ENCODE results near the gene AGER.
"Not testable (repeated sequence)": the region's sequence is repeated elsewhere in the genome, so short reads cannot be mapped to it uniquely, and the experiment has no call there.

AGER gene

DNA sequence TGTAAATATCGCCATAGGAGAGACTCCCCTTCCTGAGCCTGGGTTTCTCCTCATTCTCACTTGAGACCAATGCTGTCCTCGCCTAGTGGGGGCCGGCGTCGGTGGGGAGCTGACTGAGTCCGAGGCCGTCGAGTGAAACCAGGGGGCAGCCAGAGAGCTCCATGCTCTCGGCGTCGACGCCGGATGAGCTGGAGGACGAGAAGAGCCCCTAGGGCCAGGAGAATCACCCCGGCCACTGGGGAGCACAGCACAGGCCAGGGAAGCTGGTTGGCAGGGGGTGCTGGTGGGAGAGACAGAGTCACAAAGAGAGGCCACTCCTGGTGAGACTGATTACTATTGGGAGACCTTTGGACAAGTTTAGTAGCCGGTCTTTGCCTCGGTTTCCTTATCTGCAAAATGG is 14.8 kb upstream of the AGER start:
- no peak for DNase-seq (ENCODE audit: low spot score)

DNA sequence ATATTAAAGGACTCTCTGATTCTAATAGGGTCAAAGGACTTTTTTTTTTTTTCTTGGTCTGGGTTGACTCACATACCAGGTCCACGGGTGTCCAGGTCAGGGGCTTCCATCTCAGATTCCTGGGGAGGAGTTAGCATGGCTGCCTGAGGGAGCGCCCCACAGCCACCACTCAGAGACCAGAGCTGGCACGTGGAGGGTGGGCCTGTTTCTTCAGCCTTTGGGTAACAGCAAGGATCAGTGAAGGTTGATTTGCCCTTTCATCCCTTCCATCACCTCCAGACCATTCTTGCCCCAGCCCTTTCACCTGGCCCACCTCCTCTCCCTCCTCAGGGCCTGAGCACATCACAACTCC is 14.3 kb upstream of the AGER start:
- no peak for DNase-seq (ENCODE audit: low spot score)

DNA sequence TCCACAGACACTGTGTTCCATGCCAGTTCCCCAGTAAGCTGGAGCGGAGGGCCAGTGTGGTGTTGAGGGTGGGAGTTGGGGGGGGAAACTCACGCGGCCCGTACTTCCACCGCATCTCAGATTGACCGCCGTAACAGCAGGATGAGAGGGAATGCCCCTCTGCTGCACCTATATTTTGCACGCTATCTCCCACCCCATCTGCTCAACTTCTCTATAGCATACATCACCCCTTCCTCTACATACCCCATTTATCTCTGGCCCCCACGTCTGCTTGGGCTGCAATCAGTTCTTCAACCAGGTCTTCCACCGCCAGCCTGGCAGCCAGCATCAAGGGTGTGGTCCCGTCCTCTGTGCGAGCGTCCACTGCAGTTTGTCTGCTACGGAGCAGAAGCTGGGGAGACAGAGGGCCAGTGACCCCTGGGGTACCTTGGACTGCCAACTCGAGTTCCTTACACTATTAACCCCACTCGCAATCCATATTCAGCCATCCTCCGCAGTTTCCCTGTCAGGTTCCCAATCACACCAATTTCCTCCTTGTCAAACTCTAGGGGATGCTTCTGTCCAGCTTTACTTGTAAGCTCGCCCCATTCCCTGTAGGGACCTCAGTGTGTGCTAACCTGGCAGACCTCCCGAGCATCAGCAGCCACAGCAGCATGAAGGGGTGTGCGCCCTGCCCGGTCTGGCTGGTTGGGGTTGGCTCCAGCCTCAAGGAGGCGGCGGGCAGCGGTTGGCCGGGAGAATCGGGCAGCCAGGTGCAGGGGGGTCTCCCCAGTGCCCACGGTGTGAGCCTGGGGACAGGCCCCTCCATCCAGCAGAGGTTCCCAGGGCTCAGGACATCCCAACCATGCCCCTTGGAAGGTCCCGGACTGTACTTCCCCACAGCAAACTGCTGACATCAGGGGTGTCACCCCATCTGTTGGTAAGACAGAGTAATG is 12.9 kb upstream of the AGER start:
- DNase-seq (ENCODE audit: low spot score), result no peak

DNA sequence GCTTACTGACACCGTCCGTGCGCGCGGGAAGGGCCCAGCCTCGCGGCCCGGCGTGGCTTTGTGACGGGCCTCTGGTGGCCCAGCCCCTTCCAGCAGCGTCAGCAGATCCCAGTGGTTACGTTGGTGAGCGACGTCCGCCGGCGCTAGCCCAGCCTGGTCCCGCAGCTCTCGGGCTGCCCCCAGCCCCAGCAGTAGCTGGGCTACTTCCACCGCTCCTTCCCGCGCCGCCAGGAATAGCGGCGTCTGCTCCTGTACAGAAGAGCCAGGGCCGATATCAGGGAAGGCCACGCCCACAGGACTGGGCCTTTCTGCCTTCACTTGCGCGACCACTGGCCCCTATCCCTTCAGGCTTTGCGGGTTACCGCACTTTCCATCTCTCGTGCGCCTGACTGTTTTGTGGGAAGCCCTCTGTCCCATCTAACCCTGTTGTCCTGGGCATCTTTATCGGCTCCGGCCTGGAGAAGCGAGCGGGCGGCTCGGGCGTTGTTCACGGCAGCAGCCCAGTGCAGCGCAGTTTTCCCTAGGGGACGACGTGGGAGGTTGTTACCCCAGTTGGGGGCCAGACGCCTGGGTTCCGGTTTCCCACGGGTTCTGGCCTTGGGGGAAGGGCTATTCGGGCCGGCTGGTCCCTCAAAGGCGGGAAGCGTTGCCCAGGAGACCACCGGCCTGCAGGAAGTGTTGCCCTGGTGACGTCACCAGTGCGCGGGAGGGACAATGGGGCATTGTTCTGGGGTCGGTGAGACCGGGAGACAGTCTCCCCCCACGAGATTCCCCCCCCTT is 12.0 kb upstream of the AGER start:
- peak; percentile 69 for DNase-seq (ENCODE audit: low spot score)

DNA sequence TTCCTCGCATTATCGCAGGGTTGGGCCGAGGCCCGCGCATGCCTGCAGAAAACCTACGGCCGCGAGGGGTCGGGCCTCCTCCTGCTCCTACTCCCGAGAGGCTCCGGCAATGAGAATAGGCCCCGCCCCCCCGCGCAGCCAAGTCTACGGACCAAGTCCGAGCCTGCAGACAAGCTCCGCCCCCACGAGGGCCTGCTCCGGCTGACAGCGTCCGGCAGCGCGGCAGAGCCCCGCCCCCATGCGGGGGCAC is 11.5 kb upstream of the AGER start:
- DNase-seq (ENCODE audit: low spot score), result peak; percentile 97

DNA sequence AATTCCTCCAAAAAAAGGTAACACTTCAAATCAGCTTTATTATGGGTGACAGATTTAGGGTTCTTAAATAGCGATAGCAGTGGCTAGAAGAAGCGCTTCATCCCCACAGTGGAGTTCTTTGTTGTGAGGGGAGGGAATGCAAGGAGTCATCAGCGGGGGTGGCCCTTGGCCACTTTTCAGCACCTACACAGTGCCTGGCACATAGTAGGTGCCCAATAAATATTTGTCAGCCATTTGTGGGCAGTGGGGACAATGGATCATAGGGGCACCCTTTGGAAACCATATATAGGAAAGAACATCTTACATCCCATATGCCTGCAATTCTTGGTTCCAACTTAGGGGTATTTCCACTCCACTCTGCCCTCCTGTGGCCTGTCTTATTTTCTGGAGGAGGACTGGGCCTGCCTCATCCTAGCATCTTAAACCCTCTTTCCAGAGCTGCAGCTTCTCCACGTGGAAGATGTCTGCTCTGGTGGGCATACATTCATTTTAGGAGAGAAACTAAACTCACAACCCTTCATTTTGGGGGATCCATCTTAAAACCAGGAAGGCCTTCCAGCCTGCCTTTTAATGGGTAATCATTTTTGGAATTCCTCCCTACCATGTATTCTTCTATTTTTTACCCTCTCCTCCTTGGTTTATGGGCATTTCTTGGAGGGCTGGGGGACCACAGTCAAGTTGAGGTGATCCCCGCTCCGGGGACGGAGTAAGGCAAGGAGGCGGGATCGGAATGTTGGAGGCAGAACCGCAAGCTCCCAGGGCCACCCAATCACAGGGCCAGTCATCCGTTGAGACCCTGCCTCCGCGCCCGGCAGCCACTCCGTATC is 11.0 kb upstream of the AGER start:
- DNase-seq (ENCODE audit: low spot score), result no peak

DNA sequence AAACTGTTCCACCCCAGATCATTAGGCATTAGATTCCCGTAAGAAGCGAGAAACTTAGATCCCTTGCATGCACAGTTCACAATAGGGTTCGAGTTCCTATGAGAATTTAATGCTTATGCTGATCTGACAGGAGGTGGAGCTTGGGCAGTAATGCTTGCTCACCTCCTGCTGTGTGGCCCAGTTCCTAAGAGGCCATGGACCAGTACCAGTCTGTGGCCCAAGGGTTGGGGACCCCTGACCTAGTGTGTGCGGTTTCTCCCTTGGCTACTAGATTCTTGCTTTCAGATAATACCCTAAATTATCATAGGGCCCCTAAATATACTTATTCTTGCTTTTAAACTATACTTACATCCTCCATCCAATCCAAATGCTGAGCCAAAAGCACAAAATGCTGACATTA is 10.3 kb upstream of the AGER start:
- no peak for DNase-seq (ENCODE audit: low spot score)

DNA sequence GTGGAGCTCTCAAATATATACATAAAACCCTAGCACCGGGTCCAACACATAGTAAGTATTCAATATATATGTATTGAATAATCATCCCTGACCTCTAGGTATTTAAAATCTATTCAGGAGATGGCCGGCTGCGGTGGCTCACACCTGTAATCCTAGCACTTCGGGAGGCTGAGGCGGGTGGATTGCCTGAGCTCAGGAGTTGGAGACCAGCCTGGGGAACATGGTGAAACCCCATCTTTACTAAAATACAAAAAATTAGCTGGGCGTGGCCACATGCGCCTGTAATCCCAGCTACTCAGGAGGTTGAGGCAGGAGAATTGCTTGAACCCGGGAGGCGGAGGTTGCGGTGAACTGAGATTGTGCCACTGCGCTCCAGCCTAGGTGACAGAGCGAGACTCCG is 9.0 kb upstream of the AGER start:
- DNase-seq (ENCODE audit: low spot score), result not testable (repeated sequence)

DNA sequence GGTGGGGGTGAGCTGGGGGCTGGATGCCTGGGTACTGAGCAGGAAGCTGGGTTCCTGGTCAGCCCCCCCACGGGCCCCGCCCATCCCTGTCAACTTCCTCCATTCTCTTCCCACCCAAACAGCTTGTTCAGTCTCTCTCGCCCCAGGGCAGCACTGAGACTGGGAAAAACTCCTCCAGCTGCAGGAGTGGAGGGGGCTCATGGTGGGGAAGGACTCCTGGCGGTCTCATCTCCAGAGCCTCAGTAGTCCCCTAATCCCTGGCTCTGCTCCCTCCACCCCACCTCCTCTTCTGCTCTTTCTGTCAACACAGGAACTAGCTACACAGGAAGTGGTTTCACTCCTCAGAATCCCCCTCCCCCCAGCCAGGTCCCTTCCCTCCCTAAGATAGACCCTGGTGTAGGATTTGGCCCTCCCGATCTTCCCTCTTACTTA is 8.6 kb upstream of the AGER start, which contains the start of gene GPSM3:
TSS of gene GPSM3 (minus strand) at position 36 of the 432 bp plus-strand sequence. CDS start 130 bp downstream, outside the sequence.
- no peak for DNase-seq (ENCODE audit: low spot score)

DNA sequence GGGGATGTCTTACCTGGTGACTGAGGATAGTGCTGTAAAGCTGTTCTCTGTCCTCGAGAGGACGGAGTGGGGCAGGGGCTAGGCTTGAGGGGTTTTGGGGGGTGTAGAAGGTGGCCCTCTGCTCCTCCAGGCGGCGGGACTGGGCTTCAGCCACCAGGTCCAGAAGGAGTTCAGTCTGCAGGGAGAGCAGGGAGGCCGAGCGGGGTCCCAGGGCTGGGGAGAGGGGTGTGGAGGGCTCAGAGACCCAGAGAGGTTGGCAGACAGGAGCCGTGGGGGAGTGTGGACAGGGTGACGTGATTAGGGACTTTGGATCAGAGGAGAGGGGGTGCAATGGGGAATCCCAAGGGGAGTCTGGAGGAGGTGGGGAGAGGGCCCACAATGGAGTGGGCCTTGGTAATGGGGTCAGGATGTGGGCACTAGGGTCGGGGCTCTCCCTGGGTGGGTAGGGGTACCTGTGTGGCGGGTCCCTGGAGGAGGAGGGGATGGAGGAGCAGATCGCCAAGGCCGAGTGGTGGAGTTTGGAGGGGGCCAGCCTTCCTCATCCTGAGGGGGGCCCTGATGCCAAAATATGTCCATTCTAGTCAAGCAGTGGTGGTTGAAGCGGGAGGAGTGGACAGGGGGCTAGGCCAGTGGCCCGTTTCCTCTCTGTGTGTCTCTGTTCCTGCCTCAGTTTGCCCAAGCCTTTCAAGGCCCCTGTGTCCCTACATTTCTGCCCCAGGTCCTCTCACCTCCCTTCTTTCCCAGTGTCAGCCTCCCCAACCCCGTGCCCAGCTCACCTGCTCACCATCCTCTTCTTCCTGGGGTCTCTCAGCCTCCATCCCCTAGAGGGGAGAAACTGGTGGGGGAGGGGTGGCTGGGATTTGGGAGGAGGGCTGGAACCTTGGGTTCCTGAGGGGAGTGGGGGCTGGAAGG is 7.9 kb upstream of the AGER start:
- DNase-seq (ENCODE audit: low spot score), result no peak

DNA sequence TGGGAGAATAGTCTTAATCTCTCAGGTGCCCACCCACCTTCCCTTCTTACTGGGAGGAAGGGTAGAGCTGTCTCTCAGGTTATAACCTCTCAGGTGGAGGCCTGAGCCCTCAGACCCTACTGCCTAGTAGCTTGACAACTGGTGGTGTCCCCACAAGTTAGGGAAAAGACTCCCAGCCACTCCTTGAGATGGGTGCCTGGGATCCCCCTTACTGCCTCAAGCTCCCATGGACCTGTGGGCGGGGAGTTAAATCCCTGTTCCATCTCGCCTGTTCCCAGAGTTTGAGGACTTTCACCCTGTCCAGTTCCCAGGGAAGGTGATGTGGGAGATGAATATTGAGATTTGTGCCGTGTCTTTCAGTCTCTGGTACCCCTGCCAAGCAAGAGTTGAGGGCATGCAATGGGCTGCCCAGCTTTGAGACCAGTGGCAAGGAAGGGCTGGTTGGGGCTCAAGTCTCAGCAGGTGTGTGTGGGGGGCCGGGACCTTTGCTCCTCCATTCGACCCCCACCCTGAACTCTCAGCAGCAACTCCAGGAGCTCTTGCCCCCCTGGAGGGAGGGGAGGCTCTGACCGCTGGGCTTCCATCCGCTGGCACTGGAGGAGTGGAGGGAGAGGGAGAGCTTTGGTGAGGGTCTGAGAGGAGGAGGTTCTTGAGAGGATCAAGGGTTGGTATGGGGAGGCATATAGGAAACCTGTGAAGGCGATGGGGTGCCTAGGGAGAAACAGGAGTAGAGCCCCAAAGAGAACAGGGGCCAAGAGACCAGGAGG is 7.0 kb upstream of the AGER start:
- no peak for DNase-seq (ENCODE audit: low spot score)

DNA sequence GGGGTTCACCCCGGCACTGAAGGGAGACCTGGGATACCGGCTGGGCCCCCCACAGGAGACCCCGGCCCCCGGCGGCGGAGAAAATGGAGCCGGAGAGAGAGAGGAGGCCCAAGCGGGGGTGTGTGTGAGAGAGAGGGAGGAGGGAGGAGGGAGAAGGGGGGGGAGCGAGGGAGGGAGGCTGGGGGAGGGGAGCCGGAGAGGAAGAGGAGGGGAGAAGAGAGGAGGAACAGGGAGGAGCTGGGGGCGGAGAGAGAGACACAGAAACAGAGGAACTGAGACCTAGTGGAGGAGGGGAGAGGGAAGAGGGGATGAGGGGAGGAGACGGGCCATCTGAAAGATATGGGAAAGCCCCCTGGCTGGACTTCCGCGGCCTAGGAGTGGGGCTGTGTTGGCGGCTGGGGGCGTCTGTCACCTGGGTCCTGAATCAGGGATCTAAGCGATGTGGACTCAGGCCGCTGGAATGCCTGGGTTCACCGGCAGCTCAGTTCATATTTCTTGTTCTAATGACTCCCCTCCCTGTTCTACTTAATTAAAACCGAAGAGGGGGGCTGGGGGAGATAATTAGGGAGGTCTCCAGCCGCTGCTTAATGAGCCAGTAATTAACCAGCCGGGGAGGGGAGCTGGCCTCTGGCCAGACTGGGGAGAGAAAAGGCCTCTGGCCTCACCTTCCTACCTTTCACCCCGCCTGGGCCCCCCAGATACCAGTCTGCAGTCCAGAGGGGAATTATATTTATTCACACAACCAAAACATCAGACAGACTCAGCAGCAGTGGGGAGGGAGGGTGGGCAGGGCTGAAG is 6.2 kb upstream of the AGER start, which contains the start of gene PBX2:
TSS of gene PBX2 (minus strand) at position 149 of the 798 bp plus-strand sequence. CDS start 287 bp downstream, outside the sequence.
- peak; percentile 78 for DNase-seq (ENCODE audit: low spot score)

DNA sequence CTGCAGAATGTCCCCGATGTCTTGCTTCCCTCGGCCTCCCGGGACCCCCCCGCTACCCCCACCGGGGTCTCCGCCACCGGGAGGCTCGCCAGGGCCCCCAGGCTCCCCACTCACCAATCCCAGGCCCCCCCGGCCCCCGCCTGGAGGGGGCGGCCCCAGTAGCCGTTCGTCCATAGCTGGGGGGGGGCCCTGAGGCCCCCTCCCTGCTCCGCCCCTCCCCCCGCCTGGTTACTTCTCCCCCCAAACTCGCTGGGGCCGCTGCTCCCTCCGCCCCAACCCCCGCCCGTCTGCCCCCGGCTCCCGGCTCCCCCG is 5.6 kb upstream of the AGER start:
- DNase-seq (ENCODE audit: low spot score), result no peak

DNA sequence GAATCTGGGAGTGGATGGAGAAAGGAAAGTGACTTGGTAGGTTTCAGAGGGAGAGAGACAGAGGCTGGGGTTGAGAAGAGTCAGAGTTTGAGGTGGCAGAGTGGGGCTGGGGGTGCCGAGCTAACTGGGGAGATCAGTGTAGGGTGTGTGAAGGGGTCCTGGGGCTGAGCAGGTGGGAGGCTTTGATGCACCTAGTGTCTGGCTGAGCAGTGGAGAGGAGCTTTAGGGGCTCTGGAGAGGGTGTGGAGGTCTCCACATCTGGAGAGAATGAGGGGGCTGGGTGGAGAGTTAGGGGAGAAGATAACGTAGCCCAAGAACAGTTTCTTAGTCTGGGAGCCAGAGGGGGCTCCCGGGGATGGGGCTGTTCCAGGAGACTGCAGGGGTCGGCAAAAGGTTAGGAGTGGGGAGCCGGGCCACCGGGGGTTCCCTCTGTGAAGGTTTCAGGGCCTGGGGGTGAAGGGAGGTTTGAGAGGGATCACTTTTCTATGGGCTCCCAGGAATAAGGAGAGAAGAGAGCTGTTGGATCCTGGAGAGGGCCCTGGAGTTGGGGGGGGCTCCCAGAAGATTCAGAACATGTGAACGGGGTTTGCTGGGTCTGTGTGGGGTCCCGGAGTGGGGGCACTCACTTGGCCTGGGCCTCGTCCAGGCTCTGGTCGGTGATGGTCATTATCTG is 5.2 kb upstream of the AGER start:
- no peak for DNase-seq (ENCODE audit: low spot score)

DNA sequence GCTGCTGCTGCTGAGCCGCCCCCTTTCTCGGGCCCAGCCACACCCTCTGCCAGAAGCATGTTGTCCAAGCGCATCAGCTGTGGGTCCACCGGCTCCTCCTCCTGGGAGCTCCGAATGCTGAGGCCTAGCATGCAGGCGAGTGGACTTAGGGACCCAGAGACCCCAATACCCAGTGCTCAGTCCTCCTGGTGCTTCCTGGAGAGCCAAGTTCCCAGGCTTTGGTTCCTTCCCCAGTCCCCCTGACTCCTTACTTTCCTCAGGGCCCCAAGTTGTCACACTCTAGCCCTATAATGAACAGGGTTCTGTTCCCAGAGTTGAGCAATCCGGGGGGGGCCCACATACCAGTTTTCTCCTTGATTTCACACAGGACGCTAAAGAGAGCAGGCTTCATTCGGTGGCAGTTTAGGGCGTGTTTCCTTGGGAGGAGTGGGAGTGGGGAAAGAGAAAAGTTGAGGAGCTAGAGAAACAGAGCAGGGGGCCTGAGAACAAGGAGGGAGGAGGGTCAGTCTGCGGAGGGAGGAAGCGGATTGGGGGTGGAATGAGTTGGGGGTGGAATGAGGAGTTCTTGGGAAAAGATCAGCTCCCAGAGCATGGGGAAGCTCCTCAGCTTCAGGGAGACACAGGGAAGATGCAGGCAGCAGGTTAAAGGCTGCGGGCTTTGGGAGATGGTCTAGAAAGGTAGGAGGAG is 4.5 kb upstream of the AGER start:
- DNase-seq (ENCODE audit: low spot score), result no peak

DNA sequence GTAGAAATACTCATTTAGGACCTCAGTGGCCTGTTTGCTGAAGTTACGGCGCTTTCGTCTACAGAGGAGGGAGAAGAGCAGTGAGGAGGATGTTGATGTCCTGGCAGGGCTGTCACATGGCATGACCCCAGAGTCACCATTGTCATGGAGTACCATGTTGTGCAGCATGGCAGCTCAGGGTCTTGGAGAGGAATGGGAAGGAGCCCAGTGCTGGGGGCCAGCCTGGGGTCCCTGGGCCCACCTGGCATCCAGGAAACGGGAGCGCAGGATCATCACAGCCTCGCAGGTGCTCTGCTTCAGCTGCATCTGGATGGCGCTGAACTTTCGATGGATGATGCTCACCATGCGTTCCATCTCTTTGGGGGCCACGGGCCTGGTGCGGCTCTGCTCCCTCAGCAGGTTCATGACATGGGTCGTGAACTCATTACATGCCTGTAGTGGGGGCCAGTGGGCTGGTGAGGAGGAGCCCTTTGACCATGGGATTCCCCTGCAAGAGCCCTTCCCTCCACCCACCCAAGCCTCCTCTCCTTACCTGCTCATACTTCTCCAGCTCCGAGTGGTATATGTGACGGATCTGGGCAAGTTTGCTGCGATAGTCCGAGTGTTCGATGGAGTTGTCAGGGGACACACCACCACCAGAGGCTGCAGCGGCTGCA is 3.8 kb upstream of the AGER start:
- DNase-seq (ENCODE audit: low spot score), result not testable (repeated sequence)

DNA sequence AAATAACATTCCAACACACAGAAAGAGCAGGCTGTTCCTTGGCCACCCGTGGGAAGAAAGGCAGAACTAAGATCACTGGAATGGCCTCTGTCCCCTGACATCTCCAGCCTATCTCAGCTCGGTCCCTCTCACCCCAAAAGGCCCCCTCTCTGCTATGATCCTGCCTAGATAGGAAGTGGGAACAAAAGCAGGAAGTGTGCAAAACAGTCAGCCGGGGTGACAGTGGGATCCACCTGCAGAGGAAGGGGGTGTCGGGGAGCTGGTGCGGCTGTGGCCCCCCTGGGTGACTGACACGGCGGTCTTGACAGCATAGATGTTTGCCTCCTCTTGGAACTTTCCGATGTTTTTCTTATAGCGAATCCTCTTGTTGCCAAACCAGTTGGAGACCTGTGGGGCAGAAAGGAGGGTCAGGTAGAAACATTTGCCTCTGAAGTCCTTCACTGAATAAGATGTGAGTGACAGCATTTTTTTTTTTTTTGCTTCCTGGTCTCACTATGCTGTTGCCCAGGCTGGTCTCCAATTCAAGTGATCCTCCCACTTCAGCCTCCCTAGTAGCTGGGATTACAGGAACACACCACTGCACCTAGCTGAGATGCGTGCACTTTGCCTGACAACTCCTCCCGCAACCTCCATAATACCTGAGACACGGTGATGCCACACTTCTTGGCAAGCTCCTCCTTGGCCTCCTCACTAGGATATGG is 3.1 kb upstream of the AGER start:
- DNase-seq (ENCODE audit: low spot score), result no peak
